HG03521 (cell line): ENCODE measurements around the gene CD2BP2.
A peak's percentile ranks its signal among the peaks of the same experiment; 100 is the strongest.
"Not testable (repeated sequence)": the region's sequence is repeated elsewhere in the genome, so short reads cannot be mapped to it uniquely, and the experiment has no call there.

Source experiments
- ATAC-seq: cut with Tn5 transposase; IDR thresholded peaks from one replicate; pipeline ENCODE4 v1.9.1; 2021; ENCODE audit warnings: mild to moderate bottlenecking, moderate library complexity; ENCODE audit not compliant: unreplicated experiment

The CD2BP2 gene

DNA sequence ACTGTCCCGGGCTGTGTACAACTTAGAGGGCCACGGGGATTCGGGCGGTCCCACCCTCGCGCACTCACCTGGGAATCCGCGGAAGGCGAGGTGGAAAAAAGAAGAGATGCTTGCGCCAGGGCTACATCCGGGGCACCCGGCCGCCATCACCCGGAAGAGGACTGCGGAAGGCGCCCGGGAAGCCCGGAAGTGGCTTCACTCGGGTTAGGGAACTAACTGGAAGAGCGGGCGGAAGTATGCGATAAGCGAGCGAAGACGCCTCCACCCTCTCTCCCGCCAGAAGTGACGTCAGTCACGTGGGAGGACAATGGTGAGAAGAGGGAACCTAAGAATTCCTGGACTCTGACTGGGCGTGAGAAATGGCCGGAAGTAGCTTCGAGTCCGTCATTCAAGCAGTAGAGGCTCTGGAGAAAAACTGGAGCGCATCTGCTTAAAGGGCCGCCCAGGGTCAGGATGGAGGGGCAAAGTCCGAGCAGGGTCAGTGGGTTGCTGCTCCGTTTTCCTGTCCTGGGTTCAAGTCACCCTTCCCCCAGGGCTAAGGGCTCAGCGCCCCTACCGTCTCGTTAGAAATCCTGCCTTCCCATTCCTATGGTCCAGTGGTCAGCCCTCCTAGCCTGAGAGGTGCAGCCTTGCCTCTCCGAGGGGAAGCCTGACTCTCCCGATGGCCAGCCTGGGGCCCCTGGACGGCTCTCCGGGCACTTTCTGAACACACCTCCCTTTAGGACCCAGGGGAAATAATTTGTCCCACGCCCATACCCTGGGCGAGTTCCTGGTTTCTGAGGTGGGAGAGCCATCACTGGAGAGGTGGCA, at the start of gene CD2BP2:
TSS of gene CD2BP2 (minus strand) at position 165 of the 810 bp plus-strand sequence. CDS start 627 bp downstream, outside the sequence.
- ATAC-seq, result peak; percentile 42

DNA sequence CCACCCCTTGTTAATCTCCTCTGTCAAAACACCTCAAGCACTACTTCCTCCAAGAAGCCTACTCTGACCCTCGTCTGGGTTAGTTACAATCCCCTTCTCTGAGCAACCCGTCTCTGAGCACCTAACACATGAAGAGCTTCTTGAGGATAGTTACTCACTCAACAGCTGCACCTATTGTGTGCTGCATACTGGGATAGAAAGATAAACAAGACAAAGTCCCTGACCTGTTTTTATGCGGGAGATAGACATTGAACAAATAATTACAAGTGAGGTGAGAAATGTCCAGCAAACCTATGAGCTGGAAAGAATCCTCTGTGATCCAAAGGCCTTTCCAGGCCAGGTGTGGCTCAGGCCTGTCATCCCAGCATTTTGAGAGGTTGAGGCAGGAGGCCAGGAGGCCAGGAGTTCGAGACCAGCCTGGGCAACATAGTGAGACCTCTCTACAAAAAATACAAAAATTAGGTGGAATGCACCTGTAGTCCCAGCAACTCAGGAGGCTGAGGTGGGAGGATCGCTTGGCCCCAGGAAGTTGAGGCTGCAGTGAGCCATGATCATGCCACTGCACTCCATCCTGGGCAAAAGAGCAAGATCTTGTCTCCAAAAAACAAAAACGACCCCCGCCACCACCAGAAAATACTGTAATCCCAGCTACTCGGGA, 46.8 kb upstream of the CD2BP2 start:
- no peak for ATAC-seq

DNA sequence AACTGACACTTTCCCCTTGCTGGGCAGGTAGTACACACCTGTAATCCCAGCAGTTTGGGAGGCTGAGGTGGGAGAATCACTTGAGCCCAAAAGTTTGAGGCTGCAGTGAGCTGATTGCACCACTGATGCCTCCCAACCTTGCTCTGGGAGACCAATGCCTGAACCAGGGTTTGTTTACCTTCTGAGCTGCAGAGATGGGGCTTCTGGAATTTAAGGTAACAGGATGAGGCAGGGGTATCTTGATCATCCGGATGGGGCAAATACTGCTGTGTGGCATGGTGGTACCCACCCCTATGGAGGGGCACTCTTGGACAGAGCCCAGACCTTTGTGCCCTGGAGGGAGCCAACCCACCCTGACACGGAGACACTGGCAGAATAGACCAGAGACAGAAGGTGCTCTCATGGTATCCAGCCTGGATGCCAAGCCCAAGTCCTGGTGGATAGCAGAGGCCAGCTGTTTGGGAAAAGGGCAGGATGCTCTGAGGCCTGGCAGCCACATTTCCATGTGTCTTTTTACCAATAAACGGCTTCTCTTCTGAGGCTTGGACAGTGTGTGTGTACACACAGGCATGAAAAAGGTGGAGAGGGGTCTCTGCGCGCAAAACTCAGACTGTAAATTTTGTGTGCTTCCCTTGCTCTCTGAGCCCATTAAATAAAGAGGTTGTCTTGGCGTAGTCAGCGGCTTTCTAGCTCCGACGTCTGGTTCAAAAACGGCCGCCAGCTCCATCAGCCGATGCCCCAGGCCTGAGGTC, 44.5 kb upstream of the CD2BP2 start:
- ATAC-seq, result no peak

DNA sequence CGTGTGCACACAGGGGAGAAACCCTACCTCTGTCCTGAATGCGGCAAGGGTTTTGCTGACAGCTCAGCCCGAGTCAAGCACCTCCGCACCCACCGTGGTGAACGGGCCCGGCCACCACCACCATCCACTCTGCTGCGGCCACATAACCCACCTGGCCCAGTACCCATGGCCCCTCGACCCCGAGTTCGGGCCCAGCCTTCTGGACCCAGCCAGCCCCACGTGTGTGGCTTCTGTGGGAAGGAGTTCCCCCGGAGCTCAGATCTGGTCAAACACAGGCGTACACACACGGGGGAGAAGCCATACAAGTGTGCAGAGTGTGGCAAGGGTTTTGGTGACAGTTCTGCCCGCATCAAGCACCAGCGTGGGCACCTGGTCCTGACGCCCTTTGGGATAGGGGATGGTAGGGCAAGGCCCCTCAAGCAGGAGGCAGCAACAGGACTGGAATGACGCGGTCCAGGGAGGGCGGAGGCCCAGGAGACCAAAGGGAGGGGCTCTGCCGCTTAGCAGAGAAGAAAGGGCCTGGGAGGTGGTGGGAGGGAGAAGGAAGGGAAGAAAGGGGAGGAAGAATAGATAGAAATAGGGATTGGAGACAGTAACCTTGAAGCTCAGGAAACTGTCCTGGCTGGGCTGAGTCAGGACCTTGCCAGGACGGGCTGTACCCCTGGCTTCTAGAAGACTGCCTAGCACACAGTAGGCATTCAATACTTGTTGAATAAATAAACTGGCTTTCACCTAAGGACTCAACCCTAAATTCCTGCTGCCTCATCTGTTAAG, 43.7 kb upstream of the CD2BP2 start:
- ATAC-seq, result no peak

DNA sequence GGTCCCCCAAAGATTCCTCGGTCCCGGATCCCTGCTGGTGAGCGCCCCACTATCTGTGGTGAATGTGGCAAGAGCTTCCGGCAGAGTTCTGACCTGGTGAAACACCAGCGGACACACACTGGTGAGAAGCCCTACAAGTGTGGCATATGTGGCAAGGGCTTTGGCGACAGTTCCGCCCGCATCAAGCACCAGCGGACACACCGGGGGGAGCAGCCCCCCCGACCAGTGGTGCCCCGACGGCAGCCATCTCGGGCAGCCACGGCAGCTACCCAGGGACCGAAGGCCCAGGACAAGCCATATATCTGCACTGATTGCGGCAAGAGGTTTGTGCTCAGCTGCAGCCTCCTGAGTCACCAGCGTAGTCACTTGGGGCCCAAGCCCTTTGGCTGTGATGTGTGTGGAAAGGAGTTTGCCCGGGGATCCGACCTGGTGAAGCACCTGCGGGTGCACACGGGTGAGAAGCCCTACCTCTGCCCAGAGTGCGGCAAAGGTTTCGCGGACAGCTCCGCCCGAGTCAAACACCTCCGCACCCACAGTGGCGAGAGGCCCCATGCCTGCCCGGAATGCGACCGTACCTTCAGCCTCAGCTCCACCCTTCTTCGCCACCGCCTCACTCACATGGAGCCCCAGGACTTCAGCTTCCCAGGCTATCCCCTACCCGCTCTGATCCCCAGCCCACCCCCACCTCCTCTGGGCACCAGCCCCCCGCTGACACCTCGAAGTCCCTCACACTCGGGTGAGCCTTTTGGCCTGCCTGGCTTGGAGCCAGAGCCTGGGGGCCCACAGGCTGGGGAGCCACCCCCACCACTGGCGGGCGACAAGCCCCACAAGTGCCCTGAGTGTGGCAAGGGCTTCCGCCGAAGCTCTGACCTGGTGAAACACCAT, 42.9 kb upstream of the CD2BP2 start:
- no peak for ATAC-seq

DNA sequence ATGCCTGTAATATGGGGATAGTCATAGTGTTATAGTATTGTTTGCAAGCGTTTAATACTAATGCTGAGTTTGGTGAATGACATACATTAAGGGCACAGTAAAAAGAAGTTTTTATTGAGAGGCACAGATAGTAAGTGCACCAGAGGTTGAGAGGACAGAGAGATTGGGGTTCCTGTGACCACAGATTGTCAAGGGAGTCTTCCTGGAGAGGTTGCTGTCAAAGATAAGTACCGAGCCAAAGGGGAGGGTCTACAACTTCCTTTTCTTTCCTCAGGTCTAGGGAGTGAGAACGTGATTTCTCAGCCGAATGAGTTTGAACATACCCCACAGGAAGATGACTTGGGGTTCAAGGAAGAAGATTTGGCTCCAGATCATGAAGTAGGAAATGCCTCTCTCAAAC, 41.9 kb upstream of the CD2BP2 start:
- no peak for ATAC-seq

DNA sequence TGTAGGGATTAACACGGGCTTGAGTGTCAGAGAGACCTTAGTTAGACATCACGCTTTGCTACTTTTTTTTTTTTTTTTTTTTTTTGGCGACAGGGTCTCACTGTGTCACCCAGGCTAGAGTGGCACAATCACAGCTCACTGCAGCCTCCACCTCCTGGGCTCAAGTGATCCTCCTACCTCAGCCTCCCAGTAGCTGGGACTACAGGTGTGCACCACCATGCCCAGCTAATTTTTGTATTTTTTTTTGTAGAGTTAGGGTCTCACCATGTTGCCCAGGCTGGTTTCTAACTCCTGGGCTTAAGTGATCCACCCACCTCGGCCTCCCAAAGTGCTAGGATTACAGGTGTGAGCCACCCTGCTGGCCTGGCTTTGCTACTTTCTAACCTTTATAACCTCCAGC, 41.5 kb upstream of the CD2BP2 start:
- not testable (repeated sequence) for ATAC-seq

DNA sequence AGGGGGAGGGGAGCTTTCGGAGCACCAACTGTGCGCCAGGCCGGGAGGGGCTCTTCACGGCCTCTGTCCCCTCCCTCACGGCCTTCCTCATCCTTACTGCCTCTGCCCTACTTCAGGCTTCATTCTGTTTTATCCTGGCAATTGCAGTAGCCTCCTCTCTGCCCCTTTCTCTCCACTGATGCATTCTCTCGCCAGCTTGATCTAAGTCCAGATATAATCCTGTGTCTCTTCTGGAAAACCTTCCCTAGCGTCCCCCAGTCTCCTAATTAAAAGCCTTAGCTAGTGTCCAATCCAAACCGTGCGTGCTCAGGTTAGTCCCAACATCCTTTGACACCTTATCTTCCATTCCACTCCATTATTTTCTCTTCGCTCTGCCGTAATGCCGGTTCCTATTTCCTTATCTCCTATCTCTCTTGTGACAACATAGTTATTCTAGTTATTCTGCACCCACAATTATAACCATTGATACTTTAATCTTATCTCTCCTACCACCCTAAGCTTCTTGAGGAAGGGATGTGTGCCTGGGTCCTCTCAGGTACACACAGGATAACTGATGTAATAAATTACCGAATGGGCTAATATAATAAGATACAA, 41.0 kb upstream of the CD2BP2 start:
- ATAC-seq, result no peak

DNA sequence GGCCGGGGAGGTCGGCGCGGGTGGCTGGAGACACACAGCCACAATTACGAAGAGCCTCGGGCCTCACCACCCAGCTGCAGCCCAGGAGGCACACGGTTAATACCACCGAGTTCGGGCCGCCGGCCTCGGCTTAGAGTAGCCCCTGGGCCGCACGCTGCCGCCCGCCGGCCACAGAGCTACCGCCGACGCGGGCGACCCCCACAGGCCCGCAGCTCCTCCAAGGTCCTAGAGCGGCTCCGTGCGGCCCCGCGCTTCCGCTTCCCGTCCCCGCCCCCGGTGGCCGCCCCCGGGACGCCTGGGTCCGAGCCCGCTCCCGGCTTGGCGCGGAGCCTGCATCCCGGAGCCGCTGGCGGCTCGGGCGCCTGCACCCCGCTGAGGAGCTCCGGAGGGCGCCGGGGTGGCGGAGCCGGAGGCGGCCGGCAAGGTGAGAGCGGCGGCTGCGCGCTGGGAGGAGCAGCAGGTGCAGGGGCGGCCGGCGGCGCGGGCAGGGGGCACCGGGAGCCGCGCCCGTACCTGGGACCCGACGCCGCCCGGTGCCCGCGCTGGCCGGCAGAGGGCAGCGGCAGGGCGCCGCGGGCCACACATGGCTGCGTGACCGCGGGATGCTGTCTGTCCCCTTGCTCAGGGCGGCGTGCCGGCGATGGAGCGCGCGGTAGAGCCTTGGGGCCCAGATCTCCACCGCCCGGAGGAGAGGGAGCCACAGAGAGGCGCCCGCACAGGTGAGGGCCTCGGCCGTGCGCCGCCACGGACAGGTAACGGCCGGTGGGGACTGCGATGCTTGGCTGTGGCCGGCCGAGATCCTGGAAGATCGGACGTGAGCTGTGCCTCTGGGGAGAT, 40.3 kb upstream of the CD2BP2 start, which contains the start of gene ZNF48:
TSS of gene ZNF48 (plus strand) at position 266 of the 837 bp plus-strand sequence. CDS start at position 641, 375 bp downstream.
- ATAC-seq, result peak; percentile 53

DNA sequence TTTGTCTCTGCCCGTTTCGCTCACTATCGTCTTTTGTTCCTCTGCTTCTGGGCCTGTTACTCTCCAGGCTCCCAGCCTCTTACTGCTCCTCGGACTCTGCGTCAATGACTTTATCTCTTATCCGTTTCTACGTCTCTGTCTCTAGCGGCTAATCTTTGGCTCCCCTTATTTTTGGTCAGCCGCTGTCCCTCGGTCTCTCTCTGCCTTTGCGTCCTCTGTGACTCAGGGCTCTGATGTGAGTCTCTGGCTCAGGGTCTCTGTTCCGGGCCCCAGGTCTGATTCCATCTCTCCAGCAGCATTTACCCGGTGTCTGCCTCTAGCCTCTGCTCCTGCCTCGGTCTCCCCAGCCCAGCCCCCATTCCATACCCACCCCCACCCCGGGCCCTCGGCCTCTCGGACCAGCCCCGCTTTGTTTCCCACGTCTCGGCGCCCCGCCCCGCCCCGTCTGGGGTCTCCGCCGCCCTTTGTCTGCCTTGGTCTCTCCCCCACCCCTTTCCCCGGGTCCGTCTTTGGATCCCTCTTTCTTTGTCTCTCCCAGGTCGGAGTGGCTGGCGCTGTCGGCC, 39.6 kb upstream of the CD2BP2 start:
- ATAC-seq, result no peak

DNA sequence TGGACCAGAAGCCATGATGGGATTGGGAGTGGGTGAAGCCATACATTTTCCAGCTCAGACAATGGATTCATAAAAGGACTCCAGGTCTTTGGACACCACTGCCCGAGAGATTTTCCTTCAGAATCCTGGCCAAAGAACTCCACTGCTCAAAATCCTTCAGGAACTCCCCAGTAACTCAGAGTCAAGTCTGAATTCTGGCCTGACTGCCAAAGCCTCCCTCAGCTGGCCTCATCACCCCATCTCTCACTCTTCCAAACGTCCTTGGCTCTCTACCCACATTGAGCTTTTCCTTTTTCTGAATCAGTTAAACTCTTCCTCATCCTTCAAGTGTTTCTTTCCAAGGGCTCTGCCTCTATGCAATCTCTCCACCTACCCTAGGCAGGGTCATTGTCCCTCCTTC, 28.4 kb upstream of the CD2BP2 start:
- no peak for ATAC-seq

DNA sequence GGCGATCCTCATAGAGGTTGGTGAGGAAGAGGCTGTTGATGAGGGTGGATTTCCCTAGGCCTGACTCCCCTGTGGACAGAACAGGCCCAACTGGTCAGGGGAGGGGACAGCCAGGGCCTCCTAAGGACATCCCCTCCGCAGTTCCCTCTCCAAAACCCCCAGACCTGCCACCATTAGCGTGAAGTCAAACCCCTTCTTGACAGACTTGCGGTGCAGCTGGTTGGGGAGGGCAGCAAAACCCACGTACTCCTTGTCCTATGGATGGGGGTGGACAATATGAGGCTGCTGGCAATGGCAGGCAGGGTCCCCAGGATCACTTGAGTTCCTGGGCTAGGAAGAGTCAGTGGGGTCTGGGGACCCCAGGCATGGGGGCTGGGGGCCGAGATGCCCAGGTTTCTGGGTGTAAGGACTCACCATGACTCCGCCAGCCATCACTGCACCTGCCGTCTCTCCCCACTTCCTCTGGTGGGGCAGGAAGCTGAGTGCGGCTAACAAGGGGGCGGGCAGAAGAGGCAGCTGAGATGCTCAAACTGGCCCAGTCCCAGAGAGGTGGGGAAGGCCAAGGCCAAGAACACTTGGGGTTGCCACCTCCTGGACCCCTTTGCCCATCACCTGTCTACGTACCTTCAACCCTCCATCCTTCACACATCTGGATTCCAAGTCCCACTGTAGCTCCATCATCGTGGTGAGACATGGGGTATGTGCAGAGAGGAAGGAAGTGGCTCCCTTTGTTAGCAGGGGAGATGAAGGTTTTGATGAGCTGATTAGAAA, 27.2 kb upstream of the CD2BP2 start, which contains the start of gene SEPTIN1:
TSS of gene SEPTIN1 (minus strand) at position 451 of the 771 bp plus-strand sequence. CDS start at position 432, 19 bp downstream.
- ATAC-seq, result no peak

DNA sequence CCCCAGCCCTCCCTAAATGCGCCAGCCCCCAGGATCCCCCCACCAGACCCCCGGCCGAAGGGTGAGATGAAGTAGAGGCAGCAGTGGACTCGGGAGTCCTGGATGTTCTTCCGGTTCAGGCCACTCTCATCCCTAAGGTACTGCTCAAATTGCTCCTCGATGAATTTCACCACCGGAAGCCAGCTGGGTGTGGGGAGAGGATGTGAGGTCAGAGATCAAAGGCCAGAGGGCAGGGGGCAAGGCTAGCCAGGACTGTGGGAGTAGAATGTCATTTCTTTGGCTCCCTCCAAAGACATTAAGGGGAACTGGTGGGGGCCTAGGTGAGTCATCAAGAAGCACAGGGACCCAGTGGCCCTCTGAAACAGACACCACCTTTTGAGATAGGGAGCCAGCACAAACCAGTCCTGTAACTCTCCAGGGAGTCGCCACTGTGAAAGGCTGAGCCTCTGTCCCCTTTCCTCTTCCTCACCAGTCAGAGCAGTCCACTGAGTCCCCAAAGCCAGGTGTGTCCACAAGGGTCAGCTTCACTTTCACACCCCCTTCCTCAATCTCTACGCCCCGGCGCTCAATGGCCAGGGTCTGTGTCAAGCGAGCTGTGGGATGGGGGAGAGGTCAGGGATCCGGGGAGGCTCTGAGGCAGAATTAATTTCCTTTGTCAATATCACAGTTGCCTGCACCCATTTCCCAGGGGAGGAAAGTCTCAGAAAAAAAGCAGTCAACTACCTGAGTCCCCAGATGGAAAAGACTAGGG, 26.4 kb upstream of the CD2BP2 start:
- ATAC-seq, result no peak

DNA sequence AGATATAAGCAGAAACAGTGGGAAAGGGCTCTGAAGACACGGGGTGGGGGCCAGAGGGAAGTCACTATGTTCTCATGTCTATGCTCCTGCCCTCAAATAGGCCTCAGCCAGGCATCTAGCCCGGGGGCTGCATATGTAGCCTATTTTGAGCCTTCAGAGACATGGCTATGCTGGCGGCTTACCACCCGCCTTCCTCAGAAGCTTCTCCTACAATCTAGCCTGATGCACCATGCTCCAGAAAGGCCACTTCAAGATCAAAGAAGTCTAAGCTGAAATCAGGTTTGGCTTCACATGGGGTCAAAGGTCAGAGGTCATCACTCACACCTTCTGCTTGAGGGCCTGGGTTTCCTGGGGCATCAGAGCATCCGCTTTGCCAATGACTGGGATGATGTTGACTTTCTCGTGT, 25.7 kb upstream of the CD2BP2 start:
- ATAC-seq, result no peak

DNA sequence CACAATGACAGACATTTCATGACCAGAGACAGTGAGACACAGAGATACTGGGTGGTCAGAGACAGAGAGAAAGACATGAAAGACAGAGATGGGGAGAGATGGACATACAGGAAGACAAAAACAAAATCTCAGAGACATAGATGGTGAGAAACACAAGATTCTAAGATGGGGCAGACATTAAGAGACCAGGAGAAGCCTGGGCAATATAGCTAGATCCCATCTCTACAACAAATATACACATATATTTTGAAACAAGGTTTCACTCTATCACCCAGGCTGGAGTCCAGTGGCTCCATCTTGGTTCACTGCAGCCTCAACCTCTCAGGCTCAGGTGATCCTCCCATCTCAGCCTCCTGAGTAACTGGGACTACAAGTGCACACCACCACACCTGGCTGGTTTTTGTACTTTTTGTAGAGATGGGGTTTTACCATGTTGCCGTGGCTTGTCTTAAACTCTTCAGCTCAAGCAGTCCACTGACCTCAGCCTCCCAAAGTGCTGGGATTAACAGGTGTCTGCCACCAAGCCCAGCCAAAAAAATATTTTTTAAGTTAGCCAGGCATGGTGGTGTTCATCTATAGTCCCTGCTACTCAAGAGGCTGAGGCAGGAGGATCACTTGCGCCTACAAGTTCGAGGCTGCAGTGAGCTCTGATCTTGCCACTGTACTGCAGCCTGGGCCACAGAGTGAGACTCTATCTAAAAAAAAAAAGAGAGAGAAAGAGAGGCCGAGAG, 25.1 kb upstream of the CD2BP2 start:
- no peak for ATAC-seq
